H9 (cell line): ENCODE data around the gene TPRN. TPM values are rescaled to one million over a fixed set of nuclear protein-coding genes. Genes with fewer than 3 reads are reported as not detected.

Experiments used
- DNase-seq: peaks from one replicate; pipeline ENCODE4 v3.0.0-alpha.2; 2017
- H2AFZ ChIP-seq: one replicate; pipeline ENCODE4 v1.6.1; 2013; ENCODE audit warnings: mild to moderate bottlenecking, low read length, control low read depth, moderate library complexity
- H2AK5ac ChIP-seq: 2 replicates; pipeline ENCODE4 v1.6.1; 2013; ENCODE audit warnings: low read length, control low read depth, mixed read lengths; ENCODE audit not compliant: insufficient read length
- H2BK120ac ChIP-seq: one replicate; pipeline ENCODE4 v1.6.1; 2013; ENCODE audit warnings: low read depth, mild to moderate bottlenecking, low read length, control low read depth, inconsistent platforms; ENCODE audit not compliant: poor library complexity, severe bottlenecking
- H2BK12ac ChIP-seq: 2 replicates; pipeline ENCODE4 v1.6.1; 2013; ENCODE audit warnings: low read length, control low read depth, mixed read lengths, low read depth; ENCODE audit not compliant: insufficient read length
- H2BK15ac ChIP-seq: 2 replicates; pipeline ENCODE4 v1.6.1; 2013; ENCODE audit warnings: low read depth, low read length, control low read depth
- H2BK20ac ChIP-seq: one replicate; pipeline ENCODE4 v1.6.1; 2013; ENCODE audit warnings: low read depth, mild to moderate bottlenecking, low read length, control low read depth, inconsistent platforms; ENCODE audit not compliant: poor library complexity, severe bottlenecking
- H2BK5ac ChIP-seq: 2 replicates; pipeline ENCODE4 v1.6.1; 2013; ENCODE audit warnings: low read length, control low read depth, mixed read lengths; ENCODE audit not compliant: insufficient read length
- H3K14ac ChIP-seq: 2 replicates; pipeline ENCODE4 v1.6.1; 2013; ENCODE audit warnings: low read length, control low read depth; ENCODE audit not compliant: insufficient read depth
- H3K18ac ChIP-seq: 2 replicates; pipeline ENCODE4 v1.6.1; 2013; ENCODE audit warnings: low read depth, mild to moderate bottlenecking, mixed read lengths, low read length, control low read depth; ENCODE audit not compliant: insufficient read length
- H3K23ac ChIP-seq: 2 replicates; pipeline ENCODE4 v1.6.1; 2013; ENCODE audit warnings: low read length, control low read depth, mixed read lengths, low read depth; ENCODE audit not compliant: insufficient read length
- H3K23me2 ChIP-seq: 2 replicates; pipeline ENCODE4 v1.6.1; 2013; ENCODE audit warnings: low read depth, mild to moderate bottlenecking, mixed read lengths, low read length, control low read depth; ENCODE audit not compliant: insufficient read length, poor library complexity, severe bottlenecking
- H3K27ac ChIP-seq: 2 replicates; pipeline ENCODE4 v1.5.1; 2013; ENCODE audit warnings: low read length, control low read depth, mixed read lengths, low read depth; ENCODE audit not compliant: insufficient read length
- H3K27me3 ChIP-seq: 2 replicates; pipeline ENCODE4 v1.6.1; 2013; ENCODE audit warnings: low read length, control low read depth, inconsistent platforms; ENCODE audit not compliant: insufficient read depth
- H3K4ac ChIP-seq: 2 replicates; pipeline ENCODE4 v1.6.1; 2013; ENCODE audit warnings: low read depth, mild to moderate bottlenecking, control low read depth, inconsistent platforms, low read length, moderate library complexity
- H3K4me1 ChIP-seq: 2 replicates; pipeline ENCODE4 v1.6.1; 2013; ENCODE audit warnings: low read length, control low read depth, inconsistent platforms; ENCODE audit not compliant: insufficient read depth
- H3K4me2 ChIP-seq: 2 replicates; pipeline ENCODE4 v1.6.1; 2013; ENCODE audit warnings: low read length, control low read depth, mixed read lengths; ENCODE audit not compliant: insufficient read length, insufficient read depth
- H3K56ac ChIP-seq: 2 replicates; pipeline ENCODE4 v1.6.1; 2013; ENCODE audit warnings: low read depth, mild to moderate bottlenecking, mixed read lengths, low read length, control low read depth; ENCODE audit not compliant: insufficient read length
- H3K79me1 ChIP-seq: 2 replicates; pipeline ENCODE4 v1.6.1; 2013; ENCODE audit warnings: low read depth, mild to moderate bottlenecking, moderate library complexity, low read length, control low read depth, inconsistent platforms; ENCODE audit not compliant: insufficient read depth, poor library complexity, severe bottlenecking
- H3K79me2 ChIP-seq: 2 replicates; pipeline ENCODE4 v1.6.1; 2013; ENCODE audit warnings: low read length, control low read depth, inconsistent platforms; ENCODE audit not compliant: insufficient read depth
- H3K9ac ChIP-seq: 2 replicates; pipeline ENCODE4 v1.6.1; 2013; ENCODE audit warnings: low read length, control low read depth, mixed read lengths; ENCODE audit not compliant: insufficient read length; ENCODE audit errors: extremely low read depth
- H3K9me3 ChIP-seq: one replicate; pipeline ENCODE4 v1.6.1; 2013; ENCODE audit warnings: low read depth, low read length, inconsistent platforms; ENCODE audit not compliant: control insufficient read depth
- H3T11ph ChIP-seq: one replicate; pipeline ENCODE4 v1.6.1; 2013; ENCODE audit warnings: mild to moderate bottlenecking, low read length, control low read depth, inconsistent platforms
- H4K20me1 ChIP-seq: one replicate; pipeline ENCODE4 v1.6.1; 2013; ENCODE audit not compliant: control insufficient read depth, insufficient read length, insufficient read depth
- H4K5ac ChIP-seq: 2 replicates; pipeline ENCODE4 v1.6.1; 2013; ENCODE audit warnings: low read depth, mild to moderate bottlenecking, mixed read lengths, low read length, control low read depth; ENCODE audit not compliant: insufficient read length
- H4K8ac ChIP-seq: replicated peaks from 2 replicates; pipeline ENCODE4 v1.6.1; 2013; ENCODE audit warnings: low read length, control low read depth, mixed read lengths, low read depth; ENCODE audit not compliant: insufficient read length
- H4K91ac ChIP-seq: 2 replicates; pipeline ENCODE4 v1.6.1; 2013; ENCODE audit warnings: low read depth, mild to moderate bottlenecking, moderate library complexity, mixed read lengths, low read length, control low read depth; ENCODE audit not compliant: insufficient read length
- H3K27ac Mint-ChIP-seq, 3 experiments: 2 replicates in 2 of 3; 3 replicates in 1 of 3; pipeline ENCODE4 v1.8.0; 2020 to 2021; ENCODE audit warnings: mixed read lengths in 3 of 3, mild to moderate bottlenecking in 1 of 3, moderate library complexity in 1 of 3
- H3K27me3 Mint-ChIP-seq: 2 replicates; pipeline ENCODE4 v1.8.0; 2021; ENCODE audit warnings: low read depth, mild to moderate bottlenecking, moderate library complexity, mixed read lengths
- H3K36me3 Mint-ChIP-seq, 3 experiments: 2 replicates in 2 of 3; 3 replicates in 1 of 3; pipeline ENCODE4 v1.8.0; 2020 to 2021; ENCODE audit warnings: low read depth in 3 of 3, mixed read lengths in 3 of 3; ENCODE audit not compliant: insufficient read depth in 1 of 3
- H3K4me1 Mint-ChIP-seq, 2 experiments: 2 replicates each; pipeline ENCODE4 v1.8.0; 2020; ENCODE audit warnings: mixed read lengths in 2 of 2
- H3K4me3 Mint-ChIP-seq, 2 experiments: 2 replicates in 1 of 2; 3 replicates in 1 of 2; pipeline ENCODE4 v1.8.0; 2020 to 2021; ENCODE audit warnings: mild to moderate bottlenecking in 2 of 2, mixed read lengths in 2 of 2, moderate library complexity in 1 of 2
- H3K9me3 Mint-ChIP-seq, 2 experiments: 2 replicates in 1 of 2; 3 replicates in 1 of 2; pipeline ENCODE4 v1.8.0; 2020; ENCODE audit warnings: mild to moderate bottlenecking in 2 of 2, mixed read lengths in 2 of 2, moderate library complexity in 1 of 2
- CTCF ChIP-seq: fragments of 200-600 bp; sonication (generic); conservative IDR thresholded peaks from 3 replicates; pipeline ENCODE4 v1.8.0; 2021; ENCODE audit warnings: antibody characterized with exemption, mild to moderate bottlenecking
- WGBS: extraction: QIAGEN DNeasy Blood & Tissue Kit; methylation state at CpG from one replicate; pipeline ENCODE4 v1.1.7; 2013; ENCODE audit warnings: missing lambda C conversion rate, low lambda C conversion rate, mixed read lengths; ENCODE audit not compliant: insufficient read length; ENCODE audit errors: extremely low coverage; 5-methylcytosine and 5-hydroxymethylcytosine counted together
- total RNA-seq: library from RNA; stranded (reverse); gene quantifications from 2 replicates; pipeline ENCODE4 v1.2.1, GENCODE V29; 2021

Gene TPRN
- total RNA-seq, 1 experiment from 2014 or later: 30.7 TPM

- Histone ChIP-seq H2BK5ac (no peak overlapping the region), H2BK20ac (no peak overlapping the region), H2AK5ac (no peak overlapping the region), H3T11ph (no peak overlapping the region), H3K79me1 (no peaks in the 10 kb centered on the region), H4K5ac (no peak overlapping the region), H4K91ac (no peak overlapping the region), H2BK120ac (no peak overlapping the region), H3K9me3 (no peaks in the 10 kb centered on the region), H3K18ac (no peak overlapping the region), H4K8ac (no peak overlapping the region), H3K14ac (no peak overlapping the region), H2BK12ac (no peak overlapping the region), H2AFZ (no peak overlapping the region), H3K23me2 (peaks cover 12% of the 10 kb centered on the region), H3K4me1 (peaks cover 3% of the 10 kb centered on the region; the same call in 1 of the 2 replicates), H2BK15ac (no peak overlapping the region), H3K4me2 (no peak overlapping the region), H3K4ac (no peak overlapping the region), H3K23ac (no peak overlapping the region), H3K9ac (no peak overlapping the region), H3K27ac (no peak overlapping the region), H3K79me2 (no peaks in the 10 kb centered on the region), H3K56ac (no peak overlapping the region), H4K20me1 (no peaks in the 10 kb centered on the region), H3K27me3 (no peaks in the 10 kb centered on the region)
- DNase-seq: no peak
- TF ChIP-seq CTCF: no peak
- no CpG with 5 or more reads among the region's 13 CpGs for WGBS
- H3K27ac Mint-ChIP-seq: no peak overlapping the region
- no peaks in the 10 kb centered on the region; a peak in 2 of 5 replicates for H3K9me3 Mint-ChIP-seq
- peaks cover 7% of the 10 kb centered on the region for H3K27me3 Mint-ChIP-seq
- peaks cover 20 to 30% of the 10 kb centered on the region in 2 experiments for H3K4me1 Mint-ChIP-seq
- peak overlapping the region in 1 of 2 experiments; percentile 26; a peak in 2 of 5 replicates for H3K4me3 Mint-ChIP-seq
- H3K36me3 Mint-ChIP-seq: peaks cover 16 to 17% (median 16%) of the 10 kb centered on the region in 3 experiments
These were observed 37.5 kb upstream of the TPRN start for GRCh38 chr9:137237759-137238726.
